PC-3 (cell line): ENCODE measurements around the gene XPO1.

Experiments
- EZH2 ChIP-seq: fragments of 300-600 bp; sonication (generic); IDR thresholded peaks from one replicate; pipeline ENCODE4 v1.6.1; 2017; ENCODE audit warnings: antibody characterized with exemption, mild to moderate bottlenecking, low read length; ENCODE audit not compliant: unreplicated experiment
- EZH2phosphoT487 ChIP-seq: fragments of 300-600 bp; sonication (generic); IDR thresholded peaks from 2 replicates; pipeline ENCODE4 v1.6.1; 2018; ENCODE audit warnings: mild to moderate bottlenecking, antibody characterized with exemption, low read length, borderline replicate concordance
- TF ChIP-seq, protein P1 (sequence below): fragments of 300-600 bp; sonication (generic); conservative IDR thresholded peaks from 2 replicates; pipeline ENCODE4 v1.5.1; 2017; ENCODE audit warnings: antibody characterized with exemption, low read depth, mild to moderate bottlenecking, low read length

DNA sequence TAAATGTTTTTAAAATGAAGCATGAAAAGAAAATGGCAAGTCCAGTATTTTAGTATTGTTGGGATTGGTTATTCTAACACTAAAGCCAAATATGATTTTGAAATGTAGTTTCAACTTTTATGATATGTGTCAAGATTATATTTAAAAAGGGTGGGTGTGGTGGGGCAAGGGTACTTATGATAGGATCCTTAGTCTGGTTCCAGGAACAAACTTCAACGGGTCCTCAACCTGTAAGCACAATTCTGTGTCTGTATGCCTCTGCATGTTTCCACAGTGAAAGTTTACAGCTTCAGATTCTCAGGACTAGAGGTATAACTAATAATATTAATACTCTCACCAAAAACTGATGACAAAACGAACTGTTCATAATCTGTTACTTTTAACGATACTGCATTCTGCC, 73.1 kb downstream of the XPO1 start:
- TF ChIP-seq, protein P1, sequence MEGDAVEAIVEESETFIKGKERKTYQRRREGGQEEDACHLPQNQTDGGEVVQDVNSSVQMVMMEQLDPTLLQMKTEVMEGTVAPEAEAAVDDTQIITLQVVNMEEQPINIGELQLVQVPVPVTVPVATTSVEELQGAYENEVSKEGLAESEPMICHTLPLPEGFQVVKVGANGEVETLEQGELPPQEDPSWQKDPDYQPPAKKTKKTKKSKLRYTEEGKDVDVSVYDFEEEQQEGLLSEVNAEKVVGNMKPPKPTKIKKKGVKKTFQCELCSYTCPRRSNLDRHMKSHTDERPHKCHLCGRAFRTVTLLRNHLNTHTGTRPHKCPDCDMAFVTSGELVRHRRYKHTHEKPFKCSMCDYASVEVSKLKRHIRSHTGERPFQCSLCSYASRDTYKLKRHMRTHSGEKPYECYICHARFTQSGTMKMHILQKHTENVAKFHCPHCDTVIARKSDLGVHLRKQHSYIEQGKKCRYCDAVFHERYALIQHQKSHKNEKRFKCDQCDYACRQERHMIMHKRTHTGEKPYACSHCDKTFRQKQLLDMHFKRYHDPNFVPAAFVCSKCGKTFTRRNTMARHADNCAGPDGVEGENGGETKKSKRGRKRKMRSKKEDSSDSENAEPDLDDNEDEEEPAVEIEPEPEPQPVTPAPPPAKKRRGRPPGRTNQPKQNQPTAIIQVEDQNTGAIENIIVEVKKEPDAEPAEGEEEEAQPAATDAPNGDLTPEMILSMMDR: no peak
- TF ChIP-seq EZH2: no peak
- no peak for TF ChIP-seq EZH2phosphoT487
